ENCODE measurements around the gene UCHL3. TPM values are rescaled to one million over a fixed set of nuclear protein-coding genes. Genes with fewer than 3 reads are reported as not detected.

Gene UCHL3
- 10 to 100 TPM; 17.1 to 28.1 (median 23.2) TPM for total RNA-seq
- polyA plus RNA-seq = 10 to 100 TPM; 11.3 to 61.8 TPM
- long read RNA-seq, donor 1 = 0 reads
- long read RNA-seq, donor 2 = 0 reads
- long read RNA-seq, donor 3, partial matches to known transcripts = 1 of 3 reads
- long read RNA-seq, donor 3, other reads (novel, unspliced or antisense) = 2 of 3 reads

- 0% methylated on average over 74 of the region's 74 CpGs for WGBS, 2 donors
- intact Hi-C loops (cut with DNase I) = loop anchor here in 7 of 10 donors (1.0 to 10.0 kb wide), 8 partner anchors 11 to 182 kb away; partner anchors contain the start of gene TBC1D4 (in 5 of the 7)
- peak; percentile 96 to 98 for DNase-seq
These were observed at the start of gene UCHL3 for GRCh38 chr13:75549262-75550158. Gene UCHL3, plus strand, starts transcription at chr13:75549791. Its CDS starts 30 bp downstream, at chr13:75549821.

GRCh38 chr13:75505327-75505726 lies 44.3 kb upstream of the UCHL3 start:
- H3K4me3 ChIP-seq = no peak overlapping the region

More at GRCh38 chr13:75549262-75550158, at the start of gene UCHL3:
- peaks cover 0 to 13% (median 2%) of the 10 kb centered on the region in 9 donors for H3K36me3 ChIP-seq
- H3K4me3 ChIP-seq = peak within 1 kb of the TSS; percentile 56 to 96 (median 83)
- peak; percentile 97 to 99 (median 98) for ATAC-seq
- TF ChIP-seq CTCF (IDR thresholded peaks at IDR 0.05) = peak; percentile 66 to 97 (median 86)
- no peaks in the 10 kb centered on the region for H3K27me3 ChIP-seq
- peaks cover 0 to 28% (median 11%) of the 10 kb centered on the region in 9 donors for H3K4me1 ChIP-seq
- no peaks in the 10 kb centered on the region for H3K9me3 ChIP-seq
- peak within 1 kb of the TSS; percentile 41 to 98 (median 79) for H3K27ac ChIP-seq

GRCh38 chr13:75506018-75506417 lies 43.6 kb upstream of the UCHL3 start:
- 86 to 89% methylated on average over 1 of the region's 1 CpG for WGBS, 2 donors
- ATAC-seq (peak in 1 of 8 donors; percentile 25), DNase-seq (no peak)
- Histone ChIP-seq H3K4me1 (peaks cover 0 to 15% (median 0%) of the 10 kb centered on the region in 9 donors), H3K36me3 (no peaks in the 10 kb centered on the region), H3K27ac (no peak overlapping the region), H3K4me3 (no peak overlapping the region), H3K27me3 (no peaks in the 10 kb centered on the region), H3K9me3 (no peaks in the 10 kb centered on the region)
- no peak for TF ChIP-seq CTCF (IDR thresholded peaks at IDR 0.05)
- intact Hi-C loops (cut with DNase I) = no loop called here

More at GRCh38 chr13:75505327-75505726, 44.3 kb upstream of the UCHL3 start:
- peak in 4 of 8 donors; percentile 20 to 69 (median 50) for ATAC-seq
- DNase-seq = no peak
- no peak for TF ChIP-seq CTCF (IDR thresholded peaks at IDR 0.05)
- Histone ChIP-seq H3K27me3 (no peaks in the 10 kb centered on the region), H3K27ac (no peak overlapping the region), H3K4me1 (peaks cover 0 to 15% (median 0%) of the 10 kb centered on the region in 9 donors), H3K36me3 (no peaks in the 10 kb centered on the region), H3K9me3 (no peaks in the 10 kb centered on the region)
- intact Hi-C loops (cut with DNase I) = no loop called here
- 77 to 80% methylated on average over 3 of the region's 3 CpGs for WGBS, 2 donors
